ENCODE measurements around the gene DKK3. TPM values are rescaled to one million over a fixed set of nuclear protein-coding genes. Genes with fewer than 3 reads are reported as not detected.

Gene DKK3
- total RNA-seq, 4 donors from 2014 or later = 94.3 to 191 (median 127) TPM

GRCh38 chr11:11959601-11960000 is 48.8 kb downstream of the DKK3 start:
- H3K27me3 ChIP-seq = no peaks in the 10 kb centered on the region
- TF ChIP-seq EP300 (IDR thresholded peaks at IDR 0.05) (no peak), CTCF (IDR thresholded peaks at IDR 0.05) (no peak), POLR2A (IDR thresholded peaks at IDR 0.05; ENCODE audit: low read depth) (no peak), POLR2AphosphoS5 (IDR thresholded peaks at IDR 0.05) (no peak)
- no peak for DNase-seq (ENCODE audit: extremely low spot score)
- no peaks in the 10 kb centered on the region for H3K9me3 ChIP-seq
- intact Hi-C loops (cut with DNase I) = no loop called here
- H3K4me3 ChIP-seq = no peak overlapping the region
- peaks cover 23 to 43% (median 28%) of the 10 kb centered on the region in 4 donors for H3K36me3 ChIP-seq
- H3K4me1 ChIP-seq = peaks cover 24 to 37% (median 32%) of the 10 kb centered on the region in 4 donors
- H3K27ac ChIP-seq (replicated peaks in 1 of 4) = no peak overlapping the region

GRCh38 chr11:11958403-11959231 is 49.8 kb downstream of the DKK3 start:
- peaks cover 23 to 48% (median 38%) of the 10 kb centered on the region in 4 donors for H3K36me3 ChIP-seq

GRCh38 chr11:11956006-11956405 is 52.4 kb downstream of the DKK3 start:
- Histone ChIP-seq H3K4me3 (no peak overlapping the region), H3K27ac (replicated peaks in 1 of 4) (no peak overlapping the region), H3K36me3 (peaks cover 23 to 73% (median 55%) of the 10 kb centered on the region in 4 donors), H3K9me3 (no peaks in the 10 kb centered on the region), H3K4me1 (peaks cover 0 to 7% (median 4%) of the 10 kb centered on the region in 4 donors), H3K27me3 (no peaks in the 10 kb centered on the region)
- no peak for TF ChIP-seq POLR2AphosphoS5 (IDR thresholded peaks at IDR 0.05)
- no peak for TF ChIP-seq CTCF (IDR thresholded peaks at IDR 0.05)
- TF ChIP-seq POLR2A (IDR thresholded peaks at IDR 0.05; ENCODE audit: low read depth) = no peak
- no peak for TF ChIP-seq EP300 (IDR thresholded peaks at IDR 0.05)
- whole genome bisulfite sequencing = 87% methylated on average over 5 of the region's 5 CpGs
- DNase-seq (ENCODE audit: extremely low spot score) = no peak
- intact Hi-C loops (cut with DNase I) = no loop called here

More at GRCh38 chr11:11958403-11959231, 49.8 kb downstream of the DKK3 start:
- Histone ChIP-seq H3K27me3 (no peaks in the 10 kb centered on the region), H3K9me3 (no peaks in the 10 kb centered on the region), H3K4me3 (no peak overlapping the region), H3K4me1 (peaks cover 14 to 29% (median 23%) of the 10 kb centered on the region in 4 donors), H3K27ac (replicated peaks in 1 of 4) (no peak overlapping the region)
- intact Hi-C loops (cut with DNase I) = no loop called here
- 88% methylated on average over 11 of the region's 11 CpGs for WGBS
- TF ChIP-seq POLR2AphosphoS5 (IDR thresholded peaks at IDR 0.05) (no peak), EP300 (IDR thresholded peaks at IDR 0.05) (no peak), POLR2A (IDR thresholded peaks at IDR 0.05; ENCODE audit: low read depth) (no peak), CTCF (IDR thresholded peaks at IDR 0.05) (no peak)
- DNase-seq (ENCODE audit: extremely low spot score) = no peak

- Histone ChIP-seq H3K4me1 (peaks cover 0 to 4% (median 0%) of the 10 kb centered on the region in 4 donors), H3K27ac (replicated peaks in 1 of 4) (no peak overlapping the region), H3K9me3 (no peaks in the 10 kb centered on the region), H3K4me3 (no peak overlapping the region), H3K27me3 (no peaks in the 10 kb centered on the region), H3K36me3 (peaks cover 22 to 94% (median 63%) of the 10 kb centered on the region in 4 donors)
- intact Hi-C loops (cut with DNase I) = no loop called here
- no peak for DNase-seq (ENCODE audit: extremely low spot score)
- TF ChIP-seq EP300 (IDR thresholded peaks at IDR 0.05) = no peak
- no peak for TF ChIP-seq POLR2A (IDR thresholded peaks at IDR 0.05; ENCODE audit: low read depth)
- no peak for TF ChIP-seq CTCF (IDR thresholded peaks at IDR 0.05)
These were observed 56.4 kb downstream of the DKK3 start for GRCh38 chr11:11952036-11952435.
